K562 (cell line): ENCODE data around the gene MDK. TPM values are rescaled to one million over a fixed set of nuclear protein-coding genes. Genes with fewer than 3 reads are reported as not detected.

Source experiments
- ATAC-seq: fragments of 200-7000 bp; cut with Tn5 transposase; 3 replicates; pipeline ENCODE4 v1.9.1; 2020; ENCODE audit warnings: moderate library complexity
- BruUV-seq: library from RNA; stranded (reverse); fragments of 400-500 nt; replicated peaks from 2 replicates; lab custom pipeline; 2021; lab: Mats Ljungman, UMichigan
- CTCF ChIA-PET: fragments of 300-600 bp; formaldehyde crosslinking; extraction: SDS; loops from one replicate; lab custom pipeline; 2021; ENCODE audit warnings: low intra/inter-chr PET ratio; lab: Yijun Ruan, JAX
- POLR2A ChIA-PET: fragments of 300-600, 350-650 bp; sonication (Branson Sonifier 250); formaldehyde crosslinking; extraction: SDS; loops from one replicate; lab custom pipeline; 2021; ENCODE audit warnings: antibody characterized with exemption, inconsistent platforms; lab: Yijun Ruan, JAX
- DNase-seq, 4 experiments: peaks; one replicate each; pipeline versions ENCODE4 v3.0.0 to v3.0.0-alpha.2; 2011 to 2018; ENCODE audit warnings: low spot score in 3 of 4, mixed read lengths in 3 of 4; ENCODE audit errors: extremely low read depth in 1 of 4
- FAIRE-seq: peaks from 2 replicates; lab custom pipeline; 2011; peaks lifted over from hg19 to GRCh38; lab: Jason Lieb, UNC
- H2AFZ ChIP-seq: 2 replicates; pipeline ENCODE4 v1.6.0; 2011; ENCODE audit warnings: low read depth, low read length, control low read depth, inconsistent platforms
- H3K27ac ChIP-seq: fragments of 200-600 bp; 3 replicates; pipeline ENCODE4 v1.8.0; 2011; ENCODE audit warnings: low read depth, mild to moderate bottlenecking, control low read depth, inconsistent platforms, low read length, moderate library complexity, mixed read lengths; ENCODE audit errors: extremely low read depth
- H3K27me3 ChIP-seq, 2 experiments: fragments of 300-600 bp in 1 of 2; 2 replicates in 1 of 2; 3 replicates in 1 of 2; pipeline versions ENCODE4 v1.6.0 to v1.8.0; 2011; ENCODE audit warnings: inconsistent platforms in 2 of 2, low read length in 2 of 2, mild to moderate bottlenecking in 1 of 2, mixed read lengths in 1 of 2, moderate library complexity in 1 of 2; ENCODE audit not compliant: control insufficient read depth in 2 of 2, insufficient read depth in 2 of 2
- H3K36me3 ChIP-seq: fragments of 300-600 bp; 3 replicates; pipeline ENCODE4 v1.8.0; 2011; ENCODE audit warnings: mild to moderate bottlenecking, low read length, inconsistent platforms; ENCODE audit not compliant: control insufficient read depth, insufficient read depth
- H3K4me1 ChIP-seq, 2 experiments: fragments of 200-600 bp in 1 of 2; replicated peaks in 1 of 2; 2 replicates in 1 of 2; 3 replicates in 1 of 2; pipeline versions ENCODE4 v1.5.1 to v1.8.0; 2011; ENCODE audit warnings: inconsistent platforms in 2 of 2, low read length in 2 of 2, mild to moderate bottlenecking in 1 of 2, mixed read lengths in 1 of 2, moderate library complexity in 1 of 2; ENCODE audit not compliant: control insufficient read depth in 2 of 2, insufficient read depth in 2 of 2
- H3K4me2 ChIP-seq: 2 replicates; pipeline ENCODE4 v1.6.1; 2011; ENCODE audit warnings: low read length, control low read depth, inconsistent platforms, mixed read lengths; ENCODE audit not compliant: insufficient read depth
- H3K4me3 ChIP-seq: fragments of 200-600 bp; sonication (generic), shearing (Covaris generic); 2 replicates; pipeline ENCODE4 v1.5.1; 2016; ENCODE audit warnings: control low read depth, inconsistent platforms
- H3K79me2 ChIP-seq: fragments of 200-600 bp; 3 replicates; pipeline ENCODE4 v1.8.0; 2011; ENCODE audit warnings: low read length, inconsistent platforms; ENCODE audit not compliant: control insufficient read depth, insufficient read depth
- H3K9ac ChIP-seq, 2 experiments: 2 replicates each; pipeline versions ENCODE4 v1.6.0 to v1.6.1; 2011; ENCODE audit warnings: low read depth in 2 of 2, low read length in 2 of 2, control low read depth in 1 of 2, inconsistent platforms in 1 of 2, mild to moderate bottlenecking in 1 of 2, mixed read lengths in 1 of 2; ENCODE audit not compliant: insufficient read depth in 1 of 2
- H3K9me1 ChIP-seq: one replicate; pipeline ENCODE4 v1.6.0; 2011; ENCODE audit warnings: inconsistent platforms, mild to moderate bottlenecking, low read length, moderate library complexity; ENCODE audit not compliant: control insufficient read depth, insufficient read depth
- H3K9me3 ChIP-seq: replicated peaks from 2 replicates; pipeline ENCODE4 v1.5.1; 2011; ENCODE audit warnings: low read depth, low read length, inconsistent platforms; ENCODE audit not compliant: control insufficient read depth, insufficient read depth
- H4K20me1 ChIP-seq: replicated peaks from 2 replicates; pipeline ENCODE4 v1.6.1; 2011; ENCODE audit warnings: low read length, inconsistent platforms, mixed read lengths; ENCODE audit not compliant: control insufficient read depth, insufficient read depth
- ARHGAP35 ChIP-seq: fragments of 450-650 bp; IDR thresholded peaks from 2 replicates; pipeline ENCODE4 v1.6.1; 2018; ENCODE audit not compliant: partially characterized antibody
- CBX1 ChIP-seq: sonication (generic); IDR thresholded peaks from 2 replicates; pipeline ENCODE4 v1.6.1; 2016; ENCODE audit warnings: antibody characterized with exemption, low read depth, mild to moderate bottlenecking
- CREB1 ChIP-seq, 2 experiments: sonication (generic) in 1 of 2; formaldehyde crosslinking in 1 of 2; IDR thresholded peaks; 2 replicates each; pipeline versions ENCODE4 v1.6.1 to v1.8.0; 2012 to 2022; ENCODE audit warnings: inconsistent platforms in 1 of 2, mild to moderate bottlenecking in 1 of 2, missing genetic modification reagents in 1 of 2, moderate library complexity in 1 of 2
- GATAD2B ChIP-seq: fragments of 450-650 bp; IDR thresholded peaks from 2 replicates; pipeline ENCODE4 v1.6.1; 2017; ENCODE audit warnings: mild to moderate bottlenecking, borderline replicate concordance
- HLTF ChIP-seq: fragments of 450-650 bp; IDR thresholded peaks from 2 replicates; pipeline ENCODE4 v1.6.1; 2016
- HNRNPUL1 ChIP-seq: fragments of 200-400 bp; formaldehyde crosslinking; IDR thresholded peaks from 2 replicates; pipeline ENCODE4 v1.6.1; 2017; ENCODE audit warnings: low read length
- KDM1A ChIP-seq, 2 experiments: fragments of 450-650 bp; IDR thresholded peaks; 2 replicates each; pipeline ENCODE4 v1.6.1; 2016; ENCODE audit warnings: mild to moderate bottlenecking in 2 of 2
- WHSC1 ChIP-seq: IDR thresholded peaks from one replicate; pipeline ENCODE4 v1.6.1; 2012; ENCODE audit warnings: low read length, control low read depth, inconsistent platforms
- ZNF384 ChIP-seq: IDR thresholded peaks from 2 replicates; pipeline ENCODE4 v1.6.1; 2012; ENCODE audit warnings: low read depth, low read length, improper control_type of control experiment
- ZNF668 ChIP-seq: fragments of 250-450 bp; sonication (Bioruptor Pico); IDR thresholded peaks from 2 replicates; pipeline ENCODE4 v1.8.0; 2022; ENCODE audit warnings: mild to moderate bottlenecking, inconsistent platforms
- WGBS: fragments of 100-300 bp; shearing (Covaris generic); methylation state at CpG from one replicate; pipeline ENCODE4 v1.1.6; 2016; ENCODE audit warnings: low coverage, mixed read lengths; ENCODE audit not compliant: insufficient coverage; ENCODE audit errors: missing lambda C conversion rate; 5-methylcytosine and 5-hydroxymethylcytosine counted together
- in situ Hi-C: fragments of 300-500 bp; cut with MboI; formaldehyde crosslinking; loops from 4 replicates; pipeline ENCODE4 v1.15.0; 2018; ENCODE audit warnings: inconsistent platforms, mixed read lengths
- intact Hi-C: fragments of 100-400 bp; cut with micrococcal nuclease; formaldehyde crosslinking; loops from 2 replicates; pipeline ENCODE4 v1.14.2; 2022
- polyA plus RNA-seq, 8 experiments: library from polyadenylated mRNA; depleted of rRNA in 4 of 8; stranded (reverse) in 5 of 8; unstranded in 3 of 8; fragments of >200 nt; fragmentation: Nextera tagmentation in 2 of 8; fragmentation: Illumina TruSeq in 1 of 8; extraction: Ambion mirVana in 2 of 8; extraction: Trizol in 1 of 8; gene quantifications; 2 replicates each; pipeline versions ENCODE4 v1.2.1 to v1.2.3, GENCODE V29; 2011 to 2014; ENCODE audit warnings: inconsistent platforms in 1 of 8, missing spikeins in 1 of 8
- total RNA-seq, 7 experiments: library from RNA; depleted of rRNA in 6 of 7; stranded (reverse); fragments of >200 nt in 6 of 7; fragmentation: Illumina TruSeq in 2 of 7; extraction: Trizol in 2 of 7; gene quantifications; 2 replicates each; pipeline versions ENCODE4 v1.2.1 to v1.2.3, GENCODE V29; 2011 to 2021; ENCODE audit warnings: low replicate concordance in 1 of 7
- TF ChIP-seq, protein P1 (sequence below): fragments of 450-650 bp; formaldehyde crosslinking; conservative IDR thresholded peaks from 2 replicates; pipeline ENCODE4 v1.4.0; 2022; ENCODE audit warnings: mild to moderate bottlenecking, missing genetic modification characterization
- TF ChIP-seq, protein P2 (sequence below), 2 experiments: fragments of 150-350 bp in 1 of 2; IDR thresholded peaks; 2 replicates each; pipeline ENCODE4 v1.6.1; 2012 to 2016; ENCODE audit warnings: low read depth in 2 of 2, low read length in 2 of 2, mild to moderate bottlenecking in 1 of 2, moderate library complexity in 1 of 2
- TF ChIP-seq, protein P3 (sequence below): sonication (generic); formaldehyde crosslinking; IDR thresholded peaks from 2 replicates; pipeline ENCODE4 v1.8.0; 2022; ENCODE audit warnings: missing genetic modification reagents, mild to moderate bottlenecking, borderline replicate concordance
- TF ChIP-seq, protein P4 (sequence below): fragments of 450-650 bp; IDR thresholded peaks from 2 replicates; pipeline ENCODE4 v1.6.1; 2014; ENCODE audit warnings: low read depth, mild to moderate bottlenecking, moderate library complexity, borderline replicate concordance

Gene MDK
- total and polyA plus RNA-seq, 9 of the 15 experiments (the other 6 are each of a cell fraction or from before 2014, with no cell fraction given) = 20.7 to 700 (median 350) TPM

DNA sequence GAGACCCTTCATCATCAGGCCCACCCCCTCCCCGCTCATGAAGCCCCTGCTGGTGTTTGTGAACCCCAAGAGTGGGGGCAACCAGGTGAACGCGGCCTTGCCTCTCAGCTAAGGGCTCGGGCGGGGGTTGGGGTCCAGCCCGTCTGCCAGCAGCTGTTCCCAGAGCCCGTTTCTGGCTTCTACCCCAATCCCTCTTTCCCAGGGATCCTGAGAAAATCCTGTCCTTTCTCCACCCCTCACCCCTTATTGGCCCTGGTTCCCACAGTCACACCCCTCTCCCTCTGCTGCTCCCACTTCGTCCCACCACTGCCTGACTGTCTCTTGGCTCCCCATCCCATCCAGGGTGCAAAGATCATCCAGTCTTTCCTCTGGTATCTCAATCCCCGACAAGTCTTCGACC is 9.4 kb upstream of the MDK start:
- FAIRE-seq (no peak), ATAC-seq (no peak), DNase-seq (no peak)
- no peak overlapping the region for H3K4me3 ChIP-seq
- H2AFZ ChIP-seq = no peak overlapping the region
- H3K9me1 ChIP-seq = peaks cover 3% of the 10 kb centered on the region
- H3K27me3 ChIP-seq = no peaks in the 10 kb centered on the region
- 89% methylated on average over 10 of the region's 10 CpGs for WGBS
- CTCF ChIA-PET = no interaction called here
- H3K4me2 ChIP-seq = no peak overlapping the region
- in situ Hi-C loops (no loop called here), intact Hi-C loops (no loop called here)
- H3K79me2 ChIP-seq = no peaks in the 10 kb centered on the region
- H3K9me3 ChIP-seq = no peaks in the 10 kb centered on the region
- peaks cover 86% of the 10 kb centered on the region; the same call in 2 of the 3 replicates for H3K36me3 ChIP-seq
- no TSS peak for BruUV-seq
- no peaks in the 10 kb centered on the region; the same call in none of the 2 replicates for H4K20me1 ChIP-seq
- POLR2A ChIA-PET = interaction anchor here (1.0 to 1.2 kb wide), 2 partner anchors 9 to 11 kb away, joined by 3 read pairs; partner anchors contain the start of gene MDK
- H3K27ac ChIP-seq = no peak overlapping the region
- peaks cover 4 to 28% of the 10 kb centered on the region in 2 experiments for H3K4me1 ChIP-seq
- 0 out of 4 replicates have a peak overlapping the region, but pooled peaks of 1 of the 2 experiments have one; percentile 22 for H3K9ac ChIP-seq
- no peak for TF ChIP-seq CBX1
- TF ChIP-seq, protein P1, sequence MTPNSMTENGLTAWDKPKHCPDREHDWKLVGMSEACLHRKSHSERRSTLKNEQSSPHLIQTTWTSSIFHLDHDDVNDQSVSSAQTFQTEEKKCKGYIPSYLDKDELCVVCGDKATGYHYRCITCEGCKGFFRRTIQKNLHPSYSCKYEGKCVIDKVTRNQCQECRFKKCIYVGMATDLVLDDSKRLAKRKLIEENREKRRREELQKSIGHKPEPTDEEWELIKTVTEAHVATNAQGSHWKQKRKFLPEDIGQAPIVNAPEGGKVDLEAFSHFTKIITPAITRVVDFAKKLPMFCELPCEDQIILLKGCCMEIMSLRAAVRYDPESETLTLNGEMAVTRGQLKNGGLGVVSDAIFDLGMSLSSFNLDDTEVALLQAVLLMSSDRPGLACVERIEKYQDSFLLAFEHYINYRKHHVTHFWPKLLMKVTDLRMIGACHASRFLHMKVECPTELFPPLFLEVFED (CRISPR knock-in tag) = no peak
- TF ChIP-seq HLTF = no peak
- TF ChIP-seq ZNF384 = no peak
- no peak for TF ChIP-seq KDM1A (IDR thresholded peaks at IDR 0.05)
- no peak for TF ChIP-seq ZNF668 (CRISPR knock-in tag)
- TF ChIP-seq, protein P2, sequence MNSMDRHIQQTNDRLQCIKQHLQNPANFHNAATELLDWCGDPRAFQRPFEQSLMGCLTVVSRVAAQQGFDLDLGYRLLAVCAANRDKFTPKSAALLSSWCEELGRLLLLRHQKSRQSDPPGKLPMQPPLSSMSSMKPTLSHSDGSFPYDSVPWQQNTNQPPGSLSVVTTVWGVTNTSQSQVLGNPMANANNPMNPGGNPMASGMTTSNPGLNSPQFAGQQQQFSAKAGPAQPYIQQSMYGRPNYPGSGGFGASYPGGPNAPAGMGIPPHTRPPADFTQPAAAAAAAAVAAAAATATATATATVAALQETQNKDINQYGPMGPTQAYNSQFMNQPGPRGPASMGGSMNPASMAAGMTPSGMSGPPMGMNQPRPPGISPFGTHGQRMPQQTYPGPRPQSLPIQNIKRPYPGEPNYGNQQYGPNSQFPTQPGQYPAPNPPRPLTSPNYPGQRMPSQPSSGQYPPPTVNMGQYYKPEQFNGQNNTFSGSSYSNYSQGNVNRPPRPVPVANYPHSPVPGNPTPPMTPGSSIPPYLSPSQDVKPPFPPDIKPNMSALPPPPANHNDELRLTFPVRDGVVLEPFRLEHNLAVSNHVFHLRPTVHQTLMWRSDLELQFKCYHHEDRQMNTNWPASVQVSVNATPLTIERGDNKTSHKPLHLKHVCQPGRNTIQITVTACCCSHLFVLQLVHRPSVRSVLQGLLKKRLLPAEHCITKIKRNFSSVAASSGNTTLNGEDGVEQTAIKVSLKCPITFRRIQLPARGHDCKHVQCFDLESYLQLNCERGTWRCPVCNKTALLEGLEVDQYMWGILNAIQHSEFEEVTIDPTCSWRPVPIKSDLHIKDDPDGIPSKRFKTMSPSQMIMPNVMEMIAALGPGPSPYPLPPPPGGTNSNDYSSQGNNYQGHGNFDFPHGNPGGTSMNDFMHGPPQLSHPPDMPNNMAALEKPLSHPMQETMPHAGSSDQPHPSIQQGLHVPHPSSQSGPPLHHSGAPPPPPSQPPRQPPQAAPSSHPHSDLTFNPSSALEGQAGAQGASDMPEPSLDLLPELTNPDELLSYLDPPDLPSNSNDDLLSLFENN (IDR thresholded peaks at IDR 0.05; ENCODE audit: low read depth in 2 of 2, low read length in 2 of 2) = no peak
- TF ChIP-seq HNRNPUL1 = no peak
- no peak for TF ChIP-seq ARHGAP35
- no peak for TF ChIP-seq GATAD2B
- TF ChIP-seq, protein P3, sequence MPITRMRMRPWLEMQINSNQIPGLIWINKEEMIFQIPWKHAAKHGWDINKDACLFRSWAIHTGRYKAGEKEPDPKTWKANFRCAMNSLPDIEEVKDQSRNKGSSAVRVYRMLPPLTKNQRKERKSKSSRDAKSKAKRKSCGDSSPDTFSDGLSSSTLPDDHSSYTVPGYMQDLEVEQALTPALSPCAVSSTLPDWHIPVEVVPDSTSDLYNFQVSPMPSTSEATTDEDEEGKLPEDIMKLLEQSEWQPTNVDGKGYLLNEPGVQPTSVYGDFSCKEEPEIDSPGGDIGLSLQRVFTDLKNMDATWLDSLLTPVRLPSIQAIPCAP (CRISPR knock-in tag) = no peak
- TF ChIP-seq, protein P4, sequence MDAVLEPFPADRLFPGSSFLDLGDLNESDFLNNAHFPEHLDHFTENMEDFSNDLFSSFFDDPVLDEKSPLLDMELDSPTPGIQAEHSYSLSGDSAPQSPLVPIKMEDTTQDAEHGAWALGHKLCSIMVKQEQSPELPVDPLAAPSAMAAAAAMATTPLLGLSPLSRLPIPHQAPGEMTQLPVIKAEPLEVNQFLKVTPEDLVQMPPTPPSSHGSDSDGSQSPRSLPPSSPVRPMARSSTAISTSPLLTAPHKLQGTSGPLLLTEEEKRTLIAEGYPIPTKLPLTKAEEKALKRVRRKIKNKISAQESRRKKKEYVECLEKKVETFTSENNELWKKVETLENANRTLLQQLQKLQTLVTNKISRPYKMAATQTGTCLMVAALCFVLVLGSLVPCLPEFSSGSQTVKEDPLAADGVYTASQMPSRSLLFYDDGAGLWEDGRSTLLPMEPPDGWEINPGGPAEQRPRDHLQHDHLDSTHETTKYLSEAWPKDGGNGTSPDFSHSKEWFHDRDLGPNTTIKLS = no peak
- TF ChIP-seq CREB1 (IDR thresholded peaks at IDR 0.05) = no peak
- TF ChIP-seq CREB1 (CRISPR knock-in tag; IDR thresholded peaks at IDR 0.05) = no peak
- TF ChIP-seq WHSC1 = no peak
